Medulla oblongata (tissue), 1 donor: ENCODE results near the gene F11R.
"Not testable (repeated sequence)": the region's sequence is repeated elsewhere in the genome, so short reads cannot be mapped to it uniquely, and the experiment has no call there.

Source experiments
- DNase-seq: peaks from one replicate; pipeline ENCODE4 v3.0.0-alpha.2; 2015; ENCODE audit errors: extremely low spot score

F11R gene

GRCh38 chr1:160971618-160972056, 49.3 kb downstream of the F11R start:
- DNase-seq: no peak

DNA sequence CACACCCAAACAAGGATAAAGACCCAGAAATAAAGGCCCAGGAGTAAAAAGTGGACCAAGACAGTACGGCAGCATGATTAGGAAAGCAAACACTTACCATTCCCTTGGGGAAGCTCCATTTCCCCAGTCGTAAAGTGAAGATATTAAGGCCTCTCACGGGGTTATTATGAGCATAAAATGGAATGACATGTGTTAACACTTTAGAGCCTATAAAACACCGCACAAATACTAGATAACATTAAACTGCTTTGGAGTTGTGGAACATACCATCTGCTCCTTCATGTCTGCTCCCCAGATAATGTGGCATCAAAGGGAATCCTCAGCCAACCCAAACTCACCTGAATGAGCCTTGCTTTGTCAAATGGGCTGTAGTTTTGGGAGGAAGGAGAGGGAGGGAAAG, 57.4 kb downstream of the F11R start:
- DNase-seq: no peak

- DNase-seq: no peak
Measured at GRCh38 chr1:160961419-160961818, 59.5 kb downstream of the F11R start.

GRCh38 chr1:160956966-160957365, 64.0 kb downstream of the F11R start:
- DNase-seq: no peak

- peak; percentile 6 for DNase-seq
Measured at GRCh38 chr1:160954158-160955104, 66.5 kb downstream of the F11R start, which contains the start of gene ITLN2. TSS of gene ITLN2 (minus strand) at chr1:160954809. CDS start at chr1:160954741, 68 bp downstream.

DNA sequence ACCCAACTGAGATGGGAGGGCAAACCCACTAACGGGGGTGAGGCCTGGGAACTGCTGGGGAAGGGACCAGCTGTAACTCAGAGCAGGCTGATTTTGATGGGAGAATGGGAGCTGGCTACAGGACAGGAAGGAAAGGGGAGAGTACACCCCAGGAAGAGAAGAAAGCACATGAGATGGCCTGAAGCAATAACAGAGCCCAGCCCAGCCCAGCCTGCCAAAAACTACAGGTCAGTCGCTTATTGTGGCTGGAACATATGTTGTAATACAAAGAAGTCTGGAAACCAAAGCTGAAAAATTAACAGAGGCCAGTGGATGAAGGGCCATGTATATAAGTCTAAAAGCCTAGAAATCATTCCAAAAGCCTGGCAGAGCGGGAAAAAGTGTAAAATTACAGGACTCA, 67.9 kb downstream of the F11R start:
- no peak for DNase-seq

DNA sequence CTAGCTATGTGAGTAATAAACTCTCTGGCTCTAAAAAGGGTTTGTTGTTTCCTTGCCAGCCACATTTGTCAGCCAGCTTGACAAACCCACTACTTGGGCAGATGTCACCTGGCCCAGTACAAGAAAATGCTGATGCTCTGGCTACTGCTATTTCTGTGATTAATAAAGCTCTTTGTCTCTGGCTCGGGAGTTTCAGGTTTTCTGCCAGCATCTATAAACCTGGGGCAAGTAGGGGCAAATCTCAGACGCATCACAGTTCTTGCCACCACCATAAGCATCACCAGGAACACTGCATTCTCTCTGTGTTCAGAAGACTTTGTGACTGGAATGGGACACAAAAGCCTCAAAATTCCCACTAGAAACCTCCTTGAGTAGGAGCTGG, 68.8 kb downstream of the F11R start:
- no peak for DNase-seq

- DNase-seq: peak; percentile 80
Measured at GRCh38 chr1:160951443-160952128, 69.4 kb downstream of the F11R start.

DNA sequence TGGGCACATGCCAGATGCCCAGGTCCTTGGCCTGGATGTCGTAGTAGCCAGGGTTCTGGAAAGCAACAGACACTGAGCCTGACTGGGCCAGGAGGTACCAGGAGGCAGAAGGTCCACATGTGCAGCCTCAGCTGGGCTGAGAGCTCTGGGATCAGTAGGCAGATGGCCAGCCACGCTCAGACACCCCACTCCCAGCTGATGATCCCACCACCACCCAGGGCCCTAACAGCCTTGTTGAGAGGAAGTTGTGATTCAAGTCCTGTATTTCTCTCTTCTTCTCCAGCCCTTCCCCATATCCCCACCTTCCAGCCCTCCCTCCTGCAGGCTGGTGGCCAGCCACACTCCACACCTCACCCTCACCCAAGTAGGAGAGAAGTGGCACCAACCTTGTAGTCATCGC, 70.3 kb downstream of the F11R start:
- no peak for DNase-seq

DNA sequence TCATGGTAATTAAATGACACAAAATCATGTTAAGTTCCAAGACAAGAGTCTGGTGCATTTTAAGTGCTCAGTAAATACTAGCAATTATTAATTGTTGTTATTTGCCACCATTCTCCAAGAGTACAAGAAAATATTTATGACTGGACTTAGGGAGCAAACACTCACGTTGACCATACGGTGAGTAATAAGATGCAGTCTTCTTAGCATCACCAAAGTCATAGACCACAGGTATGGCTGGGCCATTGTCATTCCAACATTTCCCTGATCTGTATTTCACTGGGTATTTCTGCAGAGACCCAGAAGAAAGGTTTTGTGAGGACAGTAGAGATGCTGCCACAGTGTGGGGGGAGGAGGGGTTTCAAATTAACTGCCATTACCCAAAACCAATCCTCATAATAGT, 71.1 kb downstream of the F11R start:
- no peak for DNase-seq

- DNase-seq: not testable (repeated sequence)
Measured at GRCh38 chr1:160949216-160949880, 71.6 kb downstream of the F11R start.

- not testable (repeated sequence) for DNase-seq
Measured at GRCh38 chr1:160947174-160947759, 73.7 kb downstream of the F11R start.

DNA sequence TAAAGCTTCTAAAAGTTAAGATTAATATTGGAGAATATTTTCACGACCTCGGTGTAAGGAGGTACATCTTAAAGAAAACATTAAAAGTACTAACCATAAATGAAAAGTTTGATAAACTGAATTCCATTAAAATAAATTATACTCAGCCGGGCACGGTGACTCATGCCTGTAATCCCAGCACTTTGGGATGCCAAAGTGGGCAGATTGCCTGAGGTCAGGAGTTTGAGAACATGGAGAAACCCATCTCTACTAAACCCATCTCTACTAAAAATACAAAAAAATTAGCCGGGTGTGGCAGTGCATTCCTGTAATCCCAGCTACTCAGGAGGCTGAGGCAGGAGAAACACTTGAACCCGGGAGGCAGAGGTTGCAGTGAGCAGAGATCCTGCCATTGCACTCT, 75.1 kb downstream of the F11R start:
- DNase-seq: not testable (repeated sequence)
